COLO668 (cell line): ENCODE data around the gene CCDC92B.

Source experiments
- DNase-seq: peaks from one replicate; lab custom pipeline; 2025; ENCODE audit not compliant: unreplicated experiment; lab: John Stamatoyannopoulos, UW

The CCDC92B gene

GRCh38 chr17:2779545-2779944, 30.1 kb upstream of the CCDC92B start:
- DNase-seq: no peak

DNA sequence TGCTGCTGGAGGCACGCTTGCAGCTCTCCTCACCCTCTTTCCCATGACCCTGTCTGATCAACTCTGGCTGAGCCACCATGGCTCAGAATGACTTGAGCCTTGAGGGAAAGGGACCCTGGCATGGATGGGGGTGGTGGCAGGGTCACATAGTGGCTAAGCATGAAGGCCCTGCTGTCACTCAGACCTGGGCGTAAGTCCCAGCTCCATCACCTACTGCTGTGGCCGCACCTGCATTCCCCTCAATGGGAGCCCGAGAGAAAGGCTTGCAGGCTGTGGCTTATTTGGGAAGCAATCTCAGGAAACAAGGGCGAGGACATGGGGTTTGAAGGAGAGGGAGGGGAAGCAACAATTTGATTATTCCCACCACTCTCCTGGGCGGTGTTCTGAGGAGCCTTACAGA, 29.0 kb upstream of the CCDC92B start:
- DNase-seq: no peak

GRCh38 chr17:2777242-2777867, 27.9 kb upstream of the CCDC92B start:
- DNase-seq: no peak

DNA sequence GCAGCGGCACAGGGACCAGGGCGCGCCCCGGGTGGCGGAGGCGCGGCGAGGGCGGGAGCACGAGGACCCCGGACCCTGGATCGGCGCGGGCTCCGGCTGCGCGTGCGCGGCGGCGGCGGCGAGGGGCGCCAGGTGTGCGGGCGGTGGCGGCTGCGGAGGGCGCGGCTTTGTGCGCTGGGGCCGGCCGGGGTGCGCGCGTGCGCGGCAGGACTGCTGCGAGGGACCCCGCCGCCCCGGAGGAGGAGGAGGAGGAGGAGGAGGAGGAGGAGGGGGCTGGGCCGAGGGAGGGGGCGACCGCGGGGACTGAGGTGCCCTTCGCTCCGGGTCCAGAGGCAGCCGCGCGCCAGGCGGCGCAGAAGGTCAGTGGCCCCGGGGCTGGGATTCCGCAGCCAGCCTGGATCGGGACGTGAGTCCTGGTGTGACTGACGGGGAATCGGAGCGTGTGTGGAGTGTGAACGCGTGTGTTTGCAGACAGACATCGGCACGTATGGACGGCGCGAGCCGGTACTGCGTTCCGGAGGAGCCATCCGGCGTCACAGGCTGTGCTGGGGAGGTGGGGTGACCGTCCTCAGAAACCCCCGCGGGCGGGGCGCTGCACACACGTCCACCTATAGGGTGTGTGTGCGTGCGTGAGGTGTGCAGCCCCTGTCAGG, 27.3 kb upstream of the CCDC92B start:
- peak; percentile 42 for DNase-seq

DNA sequence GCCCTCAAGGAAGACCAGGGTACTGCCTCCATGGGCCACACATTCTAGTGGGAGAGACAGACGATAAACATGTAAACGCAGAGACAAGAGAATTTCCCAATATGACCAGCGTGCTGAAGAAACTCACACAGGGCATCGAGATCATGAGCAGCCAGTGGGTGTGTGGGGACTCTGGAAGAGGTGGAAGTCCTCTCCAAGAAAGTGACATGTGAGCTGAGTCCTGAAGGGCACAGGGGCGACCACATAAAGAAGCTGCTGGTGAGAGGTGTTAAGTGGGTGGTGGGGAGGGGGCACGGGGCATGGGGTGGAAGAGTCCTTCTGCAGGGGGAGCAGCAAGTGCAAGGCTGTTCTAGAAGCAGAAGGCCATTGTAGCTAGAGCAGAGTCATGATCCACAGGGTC, 25.8 kb upstream of the CCDC92B start:
- DNase-seq: no peak

- no peak for DNase-seq
These were observed 20.7 kb upstream of the CCDC92B start for GRCh38 chr17:2770129-2770528.

- no peak for DNase-seq
These were observed 9.4 kb upstream of the CCDC92B start for GRCh38 chr17:2758870-2759269.

DNA sequence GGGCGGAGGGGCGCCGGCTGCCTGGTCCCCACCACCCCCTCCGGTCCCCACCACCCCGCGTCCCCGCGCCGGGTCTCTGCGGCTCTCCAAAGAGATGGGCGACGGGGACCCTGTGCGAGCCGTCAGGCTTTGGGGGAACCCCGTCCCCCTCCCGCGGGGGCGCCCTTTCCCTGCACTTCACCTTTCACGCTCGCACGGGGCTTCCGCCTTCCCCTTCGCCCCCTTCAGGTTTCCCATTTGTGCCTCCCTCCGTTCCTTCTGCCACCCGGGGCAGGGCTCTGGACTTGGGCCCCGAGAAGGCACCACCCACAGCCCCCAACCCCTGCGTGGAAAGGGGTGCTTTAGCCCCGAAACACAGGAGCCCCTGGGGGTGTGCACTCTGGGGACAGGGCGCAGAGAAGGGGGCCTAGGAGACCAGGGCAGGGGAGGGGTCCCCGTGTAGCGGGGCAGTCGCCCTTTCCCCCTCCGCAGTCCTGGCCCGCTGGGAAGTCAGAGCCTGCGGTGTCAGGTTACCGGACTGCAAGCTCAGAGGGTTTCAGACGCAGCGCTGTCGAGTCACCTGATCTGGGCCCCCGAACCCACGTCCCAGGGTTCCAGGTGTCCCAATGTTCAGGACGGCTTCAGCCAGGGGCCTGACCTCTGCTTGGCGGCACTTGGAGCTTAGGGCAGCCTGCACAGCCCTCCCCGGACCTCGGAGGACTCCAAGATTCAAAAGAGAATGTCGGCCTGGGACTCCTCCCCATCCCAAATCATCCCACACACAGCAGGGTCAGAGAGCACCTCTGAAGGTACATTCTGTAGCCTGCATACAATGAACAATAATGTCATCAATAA, 6.7 kb upstream of the CCDC92B start:
- DNase-seq: peak; percentile 46

DNA sequence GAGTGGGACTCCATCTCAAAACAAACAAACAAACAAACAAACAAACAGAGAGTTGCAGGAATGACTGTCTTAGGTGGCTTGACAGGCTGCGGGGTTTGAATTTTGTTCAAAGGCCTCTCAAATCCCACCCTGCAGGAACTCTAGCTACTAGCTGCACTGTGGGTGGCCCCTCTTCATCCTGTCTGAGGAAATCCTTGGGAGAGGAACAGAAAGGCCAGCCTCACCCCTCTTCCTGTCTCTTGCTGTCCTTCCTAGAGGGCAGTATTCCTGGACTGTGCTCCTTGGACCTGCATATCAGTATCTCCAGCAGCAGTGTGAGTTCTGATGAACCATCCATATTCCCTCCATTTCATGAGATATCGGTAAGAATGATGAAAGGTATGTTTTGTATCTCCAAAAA, 2.0 kb upstream of the CCDC92B start:
- no peak for DNase-seq

- DNase-seq: peak; percentile 8
These were observed 1.3 kb upstream of the CCDC92B start for GRCh38 chr17:2750721-2751120.

GRCh38 chr17:2749784-2750181, 331 bp upstream of the CCDC92B start:
- DNase-seq: peak; percentile 69

DNA sequence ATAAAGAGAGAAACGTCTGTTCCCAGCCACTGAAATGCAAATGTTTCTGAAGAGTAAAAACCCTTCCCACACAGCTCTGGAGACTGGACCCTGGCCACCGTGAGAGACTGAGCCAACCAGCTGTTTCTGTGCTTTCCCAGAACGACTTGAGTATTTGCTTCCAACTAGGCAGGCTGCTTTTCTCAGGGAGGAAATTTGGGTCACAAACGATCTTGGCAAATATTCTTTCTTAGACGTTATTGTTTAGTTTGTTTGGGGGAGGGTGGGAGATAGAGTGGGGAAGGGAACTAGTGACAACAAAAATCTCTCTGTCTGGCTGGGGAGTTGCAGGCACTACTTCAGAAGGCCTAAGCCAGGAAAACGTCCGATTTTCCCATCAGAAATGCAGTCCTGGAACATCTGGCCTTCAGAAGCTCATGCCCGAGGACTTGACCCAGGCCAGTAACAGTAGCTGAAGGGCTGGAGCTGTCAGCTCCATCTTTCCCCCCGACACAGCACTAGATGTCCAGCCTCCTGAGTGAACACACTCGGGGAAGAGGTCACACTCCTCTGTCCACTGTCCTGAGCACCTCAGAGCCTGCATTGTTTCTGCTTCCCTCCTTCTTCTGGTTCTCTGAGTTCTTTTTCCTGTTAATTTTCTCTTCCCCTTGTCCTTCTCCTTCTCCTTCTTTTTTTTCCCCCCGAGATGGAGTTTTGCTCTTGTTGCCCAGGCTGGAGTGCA, 4.0 kb downstream of the CCDC92B start:
- no peak for DNase-seq

DNA sequence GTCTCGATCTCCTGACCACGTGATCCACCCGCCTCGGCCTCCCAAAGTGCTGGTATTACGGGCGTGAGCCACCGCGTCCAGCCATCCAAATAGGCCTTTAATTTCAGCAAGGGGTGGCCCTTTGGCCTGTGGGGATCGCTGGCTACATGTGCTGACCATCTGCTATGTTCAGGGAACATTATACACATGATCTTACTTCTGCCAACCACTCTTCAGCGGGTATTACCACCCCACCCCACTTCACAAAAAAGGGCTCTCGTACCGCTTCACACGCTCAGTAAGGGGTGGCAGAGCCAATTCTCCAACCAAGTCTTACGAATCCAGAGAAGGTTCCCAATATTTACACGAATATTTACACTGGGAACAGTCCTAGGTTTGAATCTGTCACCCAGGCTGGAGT, 11.8 kb downstream of the CCDC92B start:
- no peak for DNase-seq

GRCh38 chr17:2736956-2737355, 12.5 kb downstream of the CCDC92B start:
- no peak for DNase-seq

DNA sequence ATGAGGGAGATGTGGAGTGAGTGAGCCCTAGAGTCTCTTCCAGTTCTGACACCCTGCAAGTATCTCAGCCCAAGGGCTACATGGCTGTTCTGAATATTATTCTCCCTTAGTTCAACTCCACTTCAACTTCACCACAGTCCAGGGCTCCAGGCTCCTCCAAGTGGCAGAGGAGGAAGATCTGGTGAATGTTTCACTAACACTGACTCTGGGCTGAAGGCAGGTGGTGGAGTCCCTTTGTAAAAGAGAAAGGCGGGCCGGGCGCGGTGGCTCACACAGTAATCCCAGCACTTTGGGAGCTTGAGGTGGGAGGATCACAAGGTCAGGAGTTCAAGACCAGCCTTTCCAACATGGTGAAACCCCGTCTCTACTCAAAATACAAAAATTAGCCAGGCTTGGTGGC, 13.6 kb downstream of the CCDC92B start:
- no peak for DNase-seq

DNA sequence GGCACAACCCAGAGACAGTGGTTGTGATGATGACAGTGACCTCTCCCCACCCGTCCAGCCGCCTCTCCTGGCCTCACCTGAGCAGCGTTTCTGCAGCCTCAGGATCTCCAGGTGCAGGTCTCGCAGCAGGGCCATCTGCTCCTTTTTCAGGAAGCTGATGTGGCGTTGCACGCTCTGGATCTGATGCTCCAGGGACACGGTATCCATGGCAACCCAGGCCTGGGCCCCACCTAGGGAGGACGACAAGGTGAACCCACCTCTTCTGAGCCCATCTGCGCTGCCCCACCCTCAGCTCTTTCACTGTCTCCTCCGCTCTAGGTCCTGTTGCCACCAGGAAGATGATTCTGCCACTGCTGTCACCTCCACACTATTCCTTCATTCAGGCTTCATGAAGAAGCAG, 14.5 kb downstream of the CCDC92B start:
- DNase-seq: no peak

- DNase-seq: no peak
These were observed 17.6 kb downstream of the CCDC92B start for GRCh38 chr17:2731807-2732206.

DNA sequence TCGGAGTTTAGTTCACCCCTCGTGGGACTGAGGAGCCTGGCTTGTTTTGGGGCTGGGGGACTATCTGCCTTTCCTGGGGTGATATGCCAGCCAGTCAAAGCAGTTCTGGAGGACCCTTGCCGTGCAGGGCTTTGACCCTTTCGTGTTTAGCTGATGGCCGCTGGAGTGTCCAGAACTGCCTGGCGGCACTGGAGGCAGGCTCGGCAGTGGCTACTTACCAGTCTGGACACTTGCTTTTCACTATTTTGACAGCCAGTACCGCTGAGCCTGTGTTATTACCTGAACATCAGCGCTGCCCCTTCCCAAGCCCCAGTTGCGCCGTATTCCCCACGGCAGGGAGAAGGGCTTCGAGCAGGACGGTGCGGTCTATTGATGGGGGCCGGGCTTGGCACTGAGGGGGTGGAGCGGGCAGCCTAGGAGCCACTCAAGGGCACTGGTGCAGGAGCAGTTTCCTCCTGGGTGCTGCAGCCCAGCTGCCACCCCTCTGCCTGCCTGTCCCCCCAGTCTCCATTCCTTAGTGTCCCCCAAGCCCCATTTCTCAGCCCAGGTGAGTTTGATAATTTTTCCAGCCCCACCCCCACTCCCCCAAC, 18.6 kb downstream of the CCDC92B start:
- no peak for DNase-seq

DNA sequence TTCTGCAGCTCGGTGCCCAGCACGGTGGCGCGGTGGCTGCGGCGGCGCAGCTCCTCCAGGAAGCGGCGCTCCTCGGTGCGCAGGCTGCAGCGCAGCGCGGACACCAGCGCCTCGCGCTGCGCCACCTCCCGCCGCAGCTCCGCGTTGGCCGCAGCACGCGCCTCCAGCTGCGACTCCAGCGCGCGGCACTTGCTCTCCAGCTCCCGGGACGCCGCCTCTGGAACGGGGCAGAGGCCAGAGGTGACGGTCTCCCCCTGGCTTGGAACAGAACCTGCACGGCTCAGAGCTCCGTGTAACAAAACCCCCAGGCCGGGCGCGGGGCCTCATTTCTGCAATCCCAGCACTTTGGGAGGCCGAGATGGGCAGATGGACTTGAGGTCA, 24.7 kb downstream of the CCDC92B start:
- DNase-seq: peak; percentile 79

- peak; percentile 77 for DNase-seq
These were observed 25.3 kb downstream of the CCDC92B start for GRCh38 chr17:2723997-2724783.
